Esophagus muscularis mucosa (tissue), 4 donors: ENCODE results near the gene NOCT. TPM values are rescaled to one million over a fixed set of nuclear protein-coding genes. Genes with fewer than 3 reads are reported as not detected.

Source experiments
- DNase-seq: peaks from one replicate; pipeline ENCODE4 v3.0.0-alpha.2; 2017; ENCODE audit errors: extremely low spot score
- H3K27ac ChIP-seq, 4 donors: fragments of 200-600 bp; sonication (generic); replicated peaks in 1 of 4; 1 replicate in 3 of 4; 2 replicates in 1 of 4; pipeline ENCODE4 v1.5.1; 2016 to 2019; ENCODE audit warnings: mild to moderate bottlenecking in 1 of 4
- H3K27me3 ChIP-seq, 4 donors: fragments of 200-600 bp; sonication (generic); one replicate each; pipeline versions ENCODE4 v1.5.1 to v1.6.0; 2016 to 2019
- H3K36me3 ChIP-seq, 4 donors: fragments of 200-600 bp; sonication (generic); one replicate each; pipeline ENCODE4 v1.5.1; 2016 to 2019
- H3K4me1 ChIP-seq, 4 donors: fragments of 200-600 bp; sonication (generic); one replicate each; pipeline ENCODE4 v1.5.1; 2016 to 2019
- H3K4me3 ChIP-seq, 4 donors: fragments of 200-600 bp; sonication (generic); 1 replicate in 2 of 4; 2 replicates in 2 of 4; pipeline ENCODE4 v1.5.1; 2016 to 2019; ENCODE audit warnings: mild to moderate bottlenecking in 4 of 4, moderate library complexity in 1 of 4
- H3K9me3 ChIP-seq, 4 donors: fragments of 200-600 bp; sonication (generic); 1 replicate in 3 of 4; 2 replicates in 1 of 4; pipeline ENCODE4 v1.5.1; 2016 to 2019
- CTCF ChIP-seq, 3 experiments: fragments of 200-600 bp in 2 of 3; fragments of 450-650 bp in 1 of 3; sonication (generic) in 2 of 3; IDR thresholded peaks; one replicate each; pipeline ENCODE4 v1.5.1; 2017 to 2019; ENCODE audit warnings: antibody characterized with exemption in 3 of 3, mild to moderate bottlenecking in 2 of 3, moderate library complexity in 1 of 3
- EP300 ChIP-seq: sonication (generic); formaldehyde crosslinking; IDR thresholded peaks from one replicate; pipeline ENCODE4 v1.6.1; 2017; ENCODE audit warnings: antibody characterized with exemption
- POLR2A ChIP-seq: fragments of 450-650 bp; IDR thresholded peaks from one replicate; pipeline ENCODE4 v1.6.1; 2017; ENCODE audit warnings: antibody characterized with exemption, moderate library complexity, mild to moderate bottlenecking, low read depth
- POLR2AphosphoS5 ChIP-seq, 2 donors: sonication (generic); formaldehyde crosslinking; IDR thresholded peaks; one replicate each; pipeline ENCODE4 v1.6.1; 2017; ENCODE audit warnings: antibody characterized with exemption in 2 of 2
- WGBS: methylation state at CpG from one replicate; pipeline ENCODE4 v1.1.5; 2018; 5-methylcytosine and 5-hydroxymethylcytosine counted together
- intact Hi-C: fragments of 100-400 bp; cut with DNase I; formaldehyde crosslinking; loops from one replicate; pipeline ENCODE4 v1.15.1; 2023
- small RNA-seq, 3 donors: library from RNA; depleted of rRNA; stranded (forward); fragments of <200 nt; gene quantifications; one replicate each; pipeline ENCODE3, GENCODE V24; 2016
- total RNA-seq, 4 donors: library from RNA; depleted of rRNA; stranded (reverse); fragments of >200 nt; gene quantifications; one replicate each; pipeline versions ENCODE4 v1.1.0 to v1.2.1, GENCODE V29; 2016

Gene NOCT
- total RNA-seq, 4 donors from 2014 or later = 1.7 to 7.0 (median 2.1) TPM

- Histone ChIP-seq H3K27me3 (no peaks in the 10 kb centered on the region), H3K27ac (peak overlapping the region; percentile 90 to 97 (median 96)), H3K36me3 (no peaks in the 10 kb centered on the region), H3K9me3 (no peaks in the 10 kb centered on the region), H3K4me1 (peaks cover 24 to 43% (median 37%) of the 10 kb centered on the region in 4 donors), H3K4me3 (peak overlapping the region; percentile 70 to 89 (median 78))
- TF ChIP-seq EP300 = no peak
- TF ChIP-seq POLR2AphosphoS5 (IDR thresholded peaks at IDR 0.05) = no peak
- no peak for TF ChIP-seq POLR2A
- intact Hi-C loops = loop anchor here (5.0 to 10.0 kb wide), 3 partner anchors 52 to 370 kb away; partner anchors contain the start of gene RAB33B
- WGBS = 4% methylated on average over 2 of the region's 2 CpGs
- no peak for DNase-seq
These were observed 69.2 kb downstream of the NOCT start for GRCh38 chr4:139084804-139085093.

GRCh38 chr4:139085141-139085540 is 69.6 kb downstream of the NOCT start:
- Histone ChIP-seq H3K4me3 (peak overlapping the region; percentile 70 to 89 (median 78)), H3K4me1 (peaks cover 23 to 39% (median 34%) of the 10 kb centered on the region in 4 donors), H3K27ac (peak overlapping the region; percentile 90 to 97 (median 96)), H3K9me3 (no peaks in the 10 kb centered on the region), H3K27me3 (no peaks in the 10 kb centered on the region), H3K36me3 (no peaks in the 10 kb centered on the region)
- intact Hi-C loops = loop anchor here (5.0 to 10.0 kb wide), 2 partner anchors 212 to 370 kb away; partner anchors contain the start of gene RAB33B
- DNase-seq = no peak
- peak in 2 of 3 experiments; percentile 13 to 14 for TF ChIP-seq CTCF (IDR thresholded peaks at IDR 0.05)
- TF ChIP-seq POLR2A = no peak
- no peak for TF ChIP-seq POLR2AphosphoS5 (IDR thresholded peaks at IDR 0.05)
- TF ChIP-seq EP300 = no peak
- WGBS = 53% methylated on average over 5 of the region's 5 CpGs

GRCh38 chr4:139092271-139092670 is 76.7 kb downstream of the NOCT start:
- WGBS = 88% methylated on average over 11 of the region's 12 CpGs
- no peak for DNase-seq

More at GRCh38 chr4:139092271-139092670, 76.7 kb downstream of the NOCT start:
- H3K9me3 ChIP-seq = no peaks in the 10 kb centered on the region
- intact Hi-C loops = no loop called here
- H3K4me1 ChIP-seq = no peaks in the 10 kb centered on the region
- TF ChIP-seq CTCF (IDR thresholded peaks at IDR 0.05) (no peak), POLR2AphosphoS5 (IDR thresholded peaks at IDR 0.05) (no peak), POLR2A (no peak), EP300 (no peak)
- H3K27me3 ChIP-seq = no peaks in the 10 kb centered on the region
- no peak overlapping the region for H3K4me3 ChIP-seq
- peaks cover 0 to 11% (median 3%) of the 10 kb centered on the region in 4 donors for H3K36me3 ChIP-seq
- H3K27ac ChIP-seq = no peak overlapping the region

Small RNA genes lying within 50 kb of the gene (small RNA-seq; reads per million reads assigned to genes)
- gene RNU6-531P = 0 reads per million in 3 donors

Other genes starting within 250 kb of the NOCT start
- 10 to 100 TPM; 52.3 to 68.5 (median 60.7) TPM for gene ELF2, start 161.4 kb downstream of the NOCT start, total RNA-seq